Activated CD8-positive, alpha-beta T cell treated with anti-CD3 and anti-CD28 coated beads for 36 hours (primary cell): Measurements from ENCODE around the gene HS3ST6. TPM values are rescaled to one million over a fixed set of nuclear protein-coding genes. Genes with fewer than 3 reads are reported as not detected.
"Not testable (repeated sequence)": the region's sequence is repeated elsewhere in the genome, so short reads cannot be mapped to it uniquely, and the experiment has no call there.

Experiments used
- ATAC-seq: fragments of 200-7000 bp; cut with Tn5 transposase; one replicate; pipeline ENCODE4 v1.10.0; 2021; ENCODE audit warnings: mild to moderate bottlenecking, moderate library complexity
- CTCF ChIA-PET: fragments of 350-600 bp; sonication (Branson Sonifier 250); formaldehyde crosslinking; loops from one replicate; lab custom pipeline; 2021; ENCODE audit warnings: antibody characterized with exemption; lab: Charles Lee
- POLR2A ChIA-PET: fragments of 350-600 bp; sonication (Branson Sonifier 250); formaldehyde crosslinking; loops from one replicate; lab custom pipeline; 2021; ENCODE audit warnings: antibody characterized with exemption; lab: Charles Lee
- DNase-seq: peaks from one replicate; pipeline ENCODE4 v3.0.0-alpha.2; 2020
- H3K27ac Mint-ChIP-seq: one replicate; pipeline ENCODE4 v1.8.0; 2021; ENCODE audit warnings: mild to moderate bottlenecking, mixed read lengths
- H3K27me3 Mint-ChIP-seq: one replicate; pipeline ENCODE4 v1.8.0; 2021; ENCODE audit warnings: mixed read lengths
- H3K36me3 Mint-ChIP-seq: one replicate; pipeline ENCODE4 v1.8.0; 2021; ENCODE audit warnings: low read depth, mixed read lengths
- H3K4me1 Mint-ChIP-seq: one replicate; pipeline ENCODE4 v1.8.0; 2021; ENCODE audit warnings: low read depth, mixed read lengths
- H3K4me3 Mint-ChIP-seq: one replicate; pipeline ENCODE4 v1.8.0; 2021; ENCODE audit warnings: mild to moderate bottlenecking, moderate library complexity, mixed read lengths
- H3K9me3 Mint-ChIP-seq: one replicate; pipeline ENCODE4 v1.8.0; 2021; ENCODE audit warnings: mixed read lengths
- CTCF ChIP-seq: fragments of 200-600 bp; IDR thresholded peaks from one replicate; pipeline ENCODE4 v1.8.0; 2022; ENCODE audit warnings: antibody characterized with exemption, mild to moderate bottlenecking
- intact Hi-C: fragments of 100-400 bp; cut with micrococcal nuclease; formaldehyde crosslinking; loops from one replicate; pipeline ENCODE4 v1.10.0; 2022
- total RNA-seq, 2 experiments: library from RNA; stranded (reverse); gene quantifications; one replicate each; pipeline ENCODE4 v1.2.3, GENCODE V29; 2021

The HS3ST6 gene
- total RNA-seq, 2 experiments from 2014 or later, result not detected

- CTCF ChIA-PET, result interaction anchor here (1.0 to 2.5 kb wide), 3 partner anchors 10 to 79 kb away, joined by 3 to 14 read pairs (median 9); no protein-coding TSS in a partner anchor
- Mint-ChIP-seq H3K4me3 (peak overlapping the region; percentile 82), H3K27me3 (no peaks in the 10 kb centered on the region), H3K36me3 (peaks cover 4% of the 10 kb centered on the region), H3K27ac (no peak overlapping the region), H3K9me3 (no peaks in the 10 kb centered on the region), H3K4me1 (peaks cover 23% of the 10 kb centered on the region)
- intact Hi-C loops, result no loop called here
- TF ChIP-seq CTCF, result no peak
- DNase-seq, result no peak
- ATAC-seq, result no peak
- POLR2A ChIA-PET, result interaction anchor here (0.9 to 9.2 kb wide), 2 partner anchors 22 to 40 kb away, joined by 3 to 113 read pairs; partner anchors contain the start of genes NDUFB10, NOXO1, RNF151 and RPS2
Observed at GRCh38 chr16:1941162-1942046, 23.2 kb upstream of the HS3ST6 start.

GRCh38 chr16:1940273-1941161 is 22.3 kb upstream of the HS3ST6 start:
- Mint-ChIP-seq H3K27ac (no peak overlapping the region), H3K27me3 (no peaks in the 10 kb centered on the region), H3K36me3 (peaks cover 4% of the 10 kb centered on the region), H3K4me3 (no peak overlapping the region), H3K9me3 (no peaks in the 10 kb centered on the region), H3K4me1 (peaks cover 23% of the 10 kb centered on the region)
- ChIA-PET CTCF (interaction anchor here (1.0 to 2.5 kb wide), 3 partner anchors 10 to 78 kb away, joined by 3 to 14 read pairs (median 9); no protein-coding TSS in a partner anchor), POLR2A (interaction anchor here (0.9 to 9.2 kb wide), 2 partner anchors 23 to 41 kb away, joined by 3 to 113 read pairs; partner anchors contain the start of genes NDUFB10, NOXO1, RNF151 and RPS2)
- TF ChIP-seq CTCF, result no peak
- intact Hi-C loops, result no loop called here
- DNase-seq, result no peak
- ATAC-seq, result no peak

GRCh38 chr16:1939833-1940232 is 21.6 kb upstream of the HS3ST6 start:
- peaks cover 23% of the 10 kb centered on the region for H3K4me1 Mint-ChIP-seq
- H3K9me3 Mint-ChIP-seq, ATAC-seq, H3K4me3 Mint-ChIP-seq, H3K36me3 Mint-ChIP-seq, H3K27me3 Mint-ChIP-seq, DNase-seq, intact Hi-C loops, H3K27ac Mint-ChIP-seq: not testable (repeated sequence)
- ChIA-PET POLR2A (interaction anchor here (9.2 kb wide), 1 partner anchor 23 kb away, joined by 113 read pairs; the partner anchor contains the start of genes NDUFB10, RNF151 and RPS2), CTCF (interaction anchor here (2.3 to 2.5 kb wide), 2 partner anchors 11 kb away, joined by 9 to 14 read pairs; no protein-coding TSS in a partner anchor)

- CTCF ChIA-PET, result interaction anchor here (2.3 kb wide), 1 partner anchor 12 kb away, joined by 9 read pairs; no protein-coding TSS in a partner anchor
- POLR2A ChIA-PET, result interaction anchor here (9.2 kb wide), 1 partner anchor 24 kb away, joined by 113 read pairs; the partner anchor contains the start of genes NDUFB10, RNF151 and RPS2
- Mint-ChIP-seq H3K9me3 (no peaks in the 10 kb centered on the region), H3K27me3 (no peaks in the 10 kb centered on the region), H3K27ac (no peak overlapping the region), H3K4me3 (no peak overlapping the region), H3K4me1 (peaks cover 15% of the 10 kb centered on the region), H3K36me3 (peaks cover 4% of the 10 kb centered on the region)
- no peak for DNase-seq
- no peak for ATAC-seq
- intact Hi-C loops, result no loop called here
- TF ChIP-seq CTCF, result no peak
Observed at GRCh38 chr16:1938910-1939309, 20.7 kb upstream of the HS3ST6 start.

GRCh38 chr16:1938316-1938715 is 20.1 kb upstream of the HS3ST6 start:
- POLR2A ChIA-PET, result no interaction called here
- peaks cover 9% of the 10 kb centered on the region for H3K4me1 Mint-ChIP-seq
- intact Hi-C loops, result no loop called here
- no peaks in the 10 kb centered on the region for H3K9me3 Mint-ChIP-seq
- no peaks in the 10 kb centered on the region for H3K27me3 Mint-ChIP-seq
- no peak overlapping the region for H3K4me3 Mint-ChIP-seq
- CTCF ChIA-PET, result no interaction called here
- H3K27ac Mint-ChIP-seq, result no peak overlapping the region
- ATAC-seq (no peak), DNase-seq (no peak)
- H3K36me3 Mint-ChIP-seq, result peaks cover 4% of the 10 kb centered on the region
- TF ChIP-seq CTCF, result no peak
